Measurements from ENCODE around the gene PIM2. TPM values are rescaled to one million over a fixed set of nuclear protein-coding genes. Genes with fewer than 3 reads are reported as not detected.

Gene PIM2
- total RNA-seq, 1 experiment from 2014 or later, result 4.4 TPM

DNA sequence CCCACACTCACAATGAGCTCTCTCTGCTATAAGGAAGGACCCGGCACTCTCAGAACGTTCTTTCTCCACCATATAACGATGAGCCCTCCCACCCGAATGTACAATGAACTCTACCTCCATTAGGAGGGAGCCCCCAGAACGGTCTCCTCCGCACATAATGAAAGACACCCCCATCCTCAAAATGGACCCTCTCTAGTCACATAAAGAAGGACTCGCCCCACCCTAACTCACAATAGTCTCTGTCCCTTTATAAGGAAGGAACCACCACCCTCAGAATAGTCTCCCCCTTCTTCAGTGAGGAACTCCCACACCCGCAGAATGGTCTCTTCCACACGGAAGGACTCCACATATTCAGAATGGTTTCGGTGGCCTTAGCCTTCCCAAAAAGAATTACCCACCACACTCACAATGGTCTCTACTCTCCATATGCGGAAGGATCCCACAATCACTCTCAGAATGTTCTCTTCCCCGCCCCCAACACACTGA is 7.9 kb downstream of the PIM2 start:
- Histone ChIP-seq H3K9me3 (ENCODE audit: insufficient read depth, low read depth) (no peaks in the 10 kb centered on the region), H3K9me2 (ENCODE audit: insufficient read depth) (no peaks in the 10 kb centered on the region), H3K79me2 (ENCODE audit: low read depth) (peaks cover 13% of the 10 kb centered on the region), H3K36me3 (ENCODE audit: low read depth) (no peaks in the 10 kb centered on the region), H3F3A (ENCODE audit: insufficient read depth, low read depth) (no peaks in the 10 kb centered on the region), H3K4me3 (peak overlapping the region; percentile 62), H3K27me3 (ENCODE audit: insufficient read depth, low read depth) (no peaks in the 10 kb centered on the region), H2AFZ (peak overlapping the region; percentile 64; the same call in 1 of the 2 replicates), H3K4me1 (replicated peaks; ENCODE audit: insufficient read depth) (no peaks in the 10 kb centered on the region), H4K20me1 (ENCODE audit: insufficient read depth) (no peaks in the 10 kb centered on the region), H3K4me2 (peak overlapping the region; percentile 72), H3K27ac (peak overlapping the region; percentile 68; the same call in 1 of the 2 replicates)
- TF ChIP-seq, protein P1, sequence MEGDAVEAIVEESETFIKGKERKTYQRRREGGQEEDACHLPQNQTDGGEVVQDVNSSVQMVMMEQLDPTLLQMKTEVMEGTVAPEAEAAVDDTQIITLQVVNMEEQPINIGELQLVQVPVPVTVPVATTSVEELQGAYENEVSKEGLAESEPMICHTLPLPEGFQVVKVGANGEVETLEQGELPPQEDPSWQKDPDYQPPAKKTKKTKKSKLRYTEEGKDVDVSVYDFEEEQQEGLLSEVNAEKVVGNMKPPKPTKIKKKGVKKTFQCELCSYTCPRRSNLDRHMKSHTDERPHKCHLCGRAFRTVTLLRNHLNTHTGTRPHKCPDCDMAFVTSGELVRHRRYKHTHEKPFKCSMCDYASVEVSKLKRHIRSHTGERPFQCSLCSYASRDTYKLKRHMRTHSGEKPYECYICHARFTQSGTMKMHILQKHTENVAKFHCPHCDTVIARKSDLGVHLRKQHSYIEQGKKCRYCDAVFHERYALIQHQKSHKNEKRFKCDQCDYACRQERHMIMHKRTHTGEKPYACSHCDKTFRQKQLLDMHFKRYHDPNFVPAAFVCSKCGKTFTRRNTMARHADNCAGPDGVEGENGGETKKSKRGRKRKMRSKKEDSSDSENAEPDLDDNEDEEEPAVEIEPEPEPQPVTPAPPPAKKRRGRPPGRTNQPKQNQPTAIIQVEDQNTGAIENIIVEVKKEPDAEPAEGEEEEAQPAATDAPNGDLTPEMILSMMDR (conservative IDR thresholded peaks at IDR 0.05), result no peak
- TF ChIP-seq EZH2 (IDR thresholded peaks at IDR 0.05; ENCODE audit: low read depth), result no peak
- CTCF ChIA-PET, result no interaction called here
- intact Hi-C loops (cut with micrococcal nuclease; ENCODE audit: unreplicated experiment), result no loop called here
- DNase-seq, result no peak
- BruUV-seq (replicated peaks), result no TSS peak
- POLR2A ChIA-PET (ENCODE audit: unreplicated experiment), result no interaction called here

DNA sequence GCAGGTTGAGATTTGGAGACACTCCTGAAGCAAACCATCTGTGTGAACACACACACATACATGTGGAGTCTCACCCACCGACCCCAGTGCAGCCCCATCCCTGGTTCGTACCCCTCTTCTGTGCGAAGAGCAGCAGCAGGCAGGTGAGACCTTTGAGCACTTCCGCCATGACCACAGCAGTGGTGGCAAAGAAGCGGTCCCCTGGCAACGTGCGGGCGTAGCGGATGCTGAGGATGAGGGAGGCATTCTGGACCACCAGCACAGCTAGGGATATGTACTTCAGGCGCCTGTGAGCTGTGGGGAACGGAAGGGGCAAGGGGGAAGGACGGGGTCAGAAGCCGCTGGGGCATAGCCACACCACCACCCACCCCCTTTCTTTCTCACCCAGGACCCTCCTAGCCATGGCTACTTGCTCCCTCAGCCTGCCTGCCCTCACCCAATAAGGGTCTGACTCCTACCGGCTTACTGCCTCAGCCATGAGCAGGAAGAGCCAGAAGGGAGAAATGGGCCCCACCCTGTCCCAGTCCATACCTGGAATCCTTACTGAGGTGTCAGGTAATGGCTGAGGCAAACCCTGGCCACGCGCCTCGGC is 9.0 kb downstream of the PIM2 start:
- H3K4me2 ChIP-seq, result peak overlapping the region; percentile 72
- no peaks in the 10 kb centered on the region for H4K20me1 ChIP-seq (ENCODE audit: insufficient read depth)
- intact Hi-C loops (cut with micrococcal nuclease; ENCODE audit: unreplicated experiment), result no loop called here
- DNase-seq, result no peak
- H3K4me3 ChIP-seq, result no peak overlapping the region; the same call in 1 of the 2 replicates
- no peaks in the 10 kb centered on the region for H3F3A ChIP-seq (ENCODE audit: insufficient read depth, low read depth)
- no TSS peak for BruUV-seq (replicated peaks)
- no peaks in the 10 kb centered on the region for H3K9me3 ChIP-seq (ENCODE audit: insufficient read depth, low read depth)
- H3K4me1 ChIP-seq (replicated peaks; ENCODE audit: insufficient read depth), result no peaks in the 10 kb centered on the region
- ChIA-PET POLR2A (ENCODE audit: unreplicated experiment) (no interaction called here), CTCF (no interaction called here)
- H3K27me3 ChIP-seq (ENCODE audit: insufficient read depth, low read depth), result no peaks in the 10 kb centered on the region
- peaks cover 13% of the 10 kb centered on the region for H3K79me2 ChIP-seq (ENCODE audit: low read depth)
- no peak for TF ChIP-seq EZH2 (IDR thresholded peaks at IDR 0.05; ENCODE audit: low read depth)
- TF ChIP-seq, protein P1 (conservative IDR thresholded peaks at IDR 0.05), result no peak
- H3K36me3 ChIP-seq (ENCODE audit: low read depth), result no peaks in the 10 kb centered on the region
- no peak overlapping the region for H3K27ac ChIP-seq
- H3K9me2 ChIP-seq (ENCODE audit: insufficient read depth), result no peaks in the 10 kb centered on the region
- H2AFZ ChIP-seq, result no peak overlapping the region

DNA sequence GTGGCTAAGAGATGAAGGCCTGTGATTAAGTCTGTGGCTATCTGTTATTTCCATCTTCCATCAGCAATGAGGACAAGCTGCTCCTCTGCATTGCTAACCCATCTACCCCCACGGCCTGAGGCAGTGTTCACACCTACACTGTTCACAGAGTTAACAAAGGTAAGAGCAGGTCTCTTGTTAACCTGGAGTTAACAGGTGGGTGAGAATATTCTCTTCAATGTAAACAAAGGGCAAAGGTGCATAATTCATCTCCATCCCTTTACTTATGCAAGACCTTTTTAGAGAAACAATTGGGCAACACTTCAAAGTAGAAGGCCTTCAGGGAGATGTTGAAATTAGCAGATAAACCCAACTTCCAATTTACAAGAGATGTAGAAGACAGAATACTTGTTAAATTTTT is 10.2 kb downstream of the PIM2 start:
- CTCF ChIA-PET, result no interaction called here
- peak in 1 of 2 experiments; percentile 59 for DNase-seq
- POLR2A ChIA-PET (ENCODE audit: unreplicated experiment), result no interaction called here
- Histone ChIP-seq H3F3A (ENCODE audit: insufficient read depth, low read depth) (no peaks in the 10 kb centered on the region), H3K9me3 (ENCODE audit: insufficient read depth, low read depth) (no peaks in the 10 kb centered on the region), H3K79me2 (ENCODE audit: low read depth) (peaks cover 13% of the 10 kb centered on the region), H2AFZ (no peak overlapping the region), H3K27ac (no peak overlapping the region), H3K9me2 (ENCODE audit: insufficient read depth) (no peaks in the 10 kb centered on the region), H4K20me1 (ENCODE audit: insufficient read depth) (no peaks in the 10 kb centered on the region), H3K4me2 (no peak overlapping the region), H3K4me1 (replicated peaks; ENCODE audit: insufficient read depth) (no peaks in the 10 kb centered on the region), H3K4me3 (no peak overlapping the region), H3K36me3 (ENCODE audit: low read depth) (no peaks in the 10 kb centered on the region), H3K27me3 (ENCODE audit: insufficient read depth, low read depth) (no peaks in the 10 kb centered on the region)
- no TSS peak for BruUV-seq (replicated peaks)
- no peak for TF ChIP-seq EZH2 (IDR thresholded peaks at IDR 0.05; ENCODE audit: low read depth)
- TF ChIP-seq, protein P1 (conservative IDR thresholded peaks at IDR 0.05), result no peak
- intact Hi-C loops (cut with micrococcal nuclease; ENCODE audit: unreplicated experiment), result no loop called here
